ENCODE measurements around the gene FGFRL1. TPM values are rescaled to one million over a fixed set of nuclear protein-coding genes. Genes with fewer than 3 reads are reported as not detected.
"Not testable (repeated sequence)": the region's sequence is repeated elsewhere in the genome, so short reads cannot be mapped to it uniquely, and the experiment has no call there.

FGFRL1 gene
- polyA plus RNA-seq, 1 experiment = 21.2 TPM

GRCh38 chr4:1055243-1055701 is 43.8 kb downstream of the FGFRL1 start:
- H3K27me3 ChIP-seq (ENCODE audit: control insufficient read depth, insufficient read depth, low read length) = peaks cover 24% of the 10 kb centered on the region
- CTCF ChIA-PET = interaction anchor here (0.7 kb wide), 1 partner anchor 213 kb away, joined by 4 read pairs; no protein-coding TSS in a partner anchor
- POLR2A ChIA-PET; DNase-seq (ENCODE audit: low read depth); H3K4me3 ChIP-seq (ENCODE audit: low read depth, low read length); H3K36me3 ChIP-seq (ENCODE audit: control insufficient read depth, insufficient read depth, low read length): not testable (repeated sequence)

- Histone ChIP-seq H3K27me3 (ENCODE audit: control insufficient read depth, insufficient read depth, low read length) (peaks cover 24% of the 10 kb centered on the region), H3K4me3 (ENCODE audit: low read depth, low read length) (no peak overlapping the region), H3K36me3 (ENCODE audit: control insufficient read depth, insufficient read depth, low read length) (no peaks in the 10 kb centered on the region)
- no peak for TF ChIP-seq CTCF (IDR thresholded peaks at IDR 0.05; ENCODE audit: insufficient read depth, low read depth, low read length)
- ChIA-PET CTCF (interaction anchor here (1.0 kb wide), 1 partner anchor 18 kb away, joined by 3 read pairs; no protein-coding TSS in a partner anchor), POLR2A (no interaction called here)
- DNase-seq (ENCODE audit: low read depth) = no peak
Observed at GRCh38 chr4:1055721-1056590, 44.5 kb downstream of the FGFRL1 start.

GRCh38 chr4:1056671-1057402 is 45.4 kb downstream of the FGFRL1 start:
- TF ChIP-seq CTCF (IDR thresholded peaks at IDR 0.05; ENCODE audit: insufficient read depth, low read depth, low read length) = no peak
- peaks cover 22% of the 10 kb centered on the region for H3K27me3 ChIP-seq (ENCODE audit: control insufficient read depth, insufficient read depth, low read length)
- no peak overlapping the region for H3K4me3 ChIP-seq (ENCODE audit: low read depth, low read length)
- H3K36me3 ChIP-seq (ENCODE audit: control insufficient read depth, insufficient read depth, low read length) = no peaks in the 10 kb centered on the region
- ChIA-PET POLR2A (no interaction called here), CTCF (interaction anchor here (1.0 kb wide), 1 partner anchor 17 kb away, joined by 3 read pairs; no protein-coding TSS in a partner anchor)
- no peak for DNase-seq (ENCODE audit: low read depth)

- no peak for DNase-seq (ENCODE audit: low read depth)
- ChIA-PET CTCF (interaction anchor here (1.0 kb wide), 1 partner anchor 16 kb away, joined by 3 read pairs; no protein-coding TSS in a partner anchor), POLR2A (no interaction called here)
- no peak overlapping the region for H3K4me3 ChIP-seq (ENCODE audit: low read depth, low read length)
- TF ChIP-seq CTCF (IDR thresholded peaks at IDR 0.05; ENCODE audit: insufficient read depth, low read depth, low read length) = no peak
- peaks cover 22% of the 10 kb centered on the region for H3K27me3 ChIP-seq (ENCODE audit: control insufficient read depth, insufficient read depth, low read length)
- H3K36me3 ChIP-seq (ENCODE audit: control insufficient read depth, insufficient read depth, low read length) = no peaks in the 10 kb centered on the region
Observed at GRCh38 chr4:1057403-1057745, 45.9 kb downstream of the FGFRL1 start.

GRCh38 chr4:1058198-1058996 is 47.0 kb downstream of the FGFRL1 start:
- CTCF ChIA-PET = interaction anchor here (1.0 kb wide), 1 partner anchor 16 kb away, joined by 3 read pairs; no protein-coding TSS in a partner anchor
- POLR2A ChIA-PET = no interaction called here
- Histone ChIP-seq H3K4me3 (ENCODE audit: low read depth, low read length) (no peak overlapping the region), H3K36me3 (ENCODE audit: control insufficient read depth, insufficient read depth, low read length) (no peaks in the 10 kb centered on the region), H3K27me3 (ENCODE audit: control insufficient read depth, insufficient read depth, low read length) (peaks cover 23% of the 10 kb centered on the region)
- TF ChIP-seq CTCF (IDR thresholded peaks at IDR 0.05; ENCODE audit: insufficient read depth, low read depth, low read length) = no peak
- DNase-seq (ENCODE audit: low read depth) = no peak
